OCI-LY7 (cell line): ENCODE measurements around the gene C1GALT1C1L. TPM values are rescaled to one million over a fixed set of nuclear protein-coding genes. Genes with fewer than 3 reads are reported as not detected.

Experiments
- BruUV-seq: library from RNA; stranded (reverse); fragments of 400-500 nt; replicated peaks from 2 replicates; lab custom pipeline; 2021; lab: Mats Ljungman, UMichigan
- CTCF ChIA-PET: fragments of 300-600 bp; sonication (Branson Sonifier 250); formaldehyde crosslinking; loops from one replicate; lab custom pipeline; 2022; ENCODE audit warnings: antibody characterized with exemption; ENCODE audit not compliant: unreplicated experiment; lab: Charles Lee
- POLR2A ChIA-PET: fragments of 300-600 bp; sonication (Branson Sonifier 250); formaldehyde crosslinking; loops from one replicate; lab custom pipeline; 2022; ENCODE audit warnings: antibody characterized with exemption; lab: Charles Lee
- DNase-seq: peaks from one replicate; pipeline ENCODE4 v3.0.0-alpha.2; 2015; ENCODE audit warnings: low spot score
- H2AFZ ChIP-seq: fragments of 200-600 bp; sonication (generic), shearing (Covaris generic); 2 replicates; pipeline ENCODE4 v1.6.1; 2014; ENCODE audit warnings: mild to moderate bottlenecking, antibody characterized with exemption, low read length, moderate library complexity
- H3K27ac ChIP-seq: fragments of 200-600 bp; sonication (generic); 2 replicates; pipeline ENCODE4 v1.5.1; 2014; ENCODE audit warnings: mixed run types, low read depth, mild to moderate bottlenecking, moderate library complexity, low read length, inconsistent platforms; ENCODE audit not compliant: poor library complexity, severe bottlenecking
- H3K36me3 ChIP-seq: fragments of 200-600 bp; sonication (generic); 2 replicates; pipeline ENCODE4 v1.6.1; 2014; ENCODE audit warnings: mild to moderate bottlenecking, antibody characterized with exemption, low read length, moderate library complexity, mixed read lengths; ENCODE audit not compliant: insufficient read depth
- H3K4me1 ChIP-seq: fragments of 200-600 bp; sonication (generic); 2 replicates; pipeline ENCODE4 v1.5.1; 2014; ENCODE audit warnings: mild to moderate bottlenecking, low read length; ENCODE audit not compliant: insufficient read depth, poor library complexity, severe bottlenecking
- H3K4me2 ChIP-seq: fragments of 200-600 bp; sonication (generic); 2 replicates; pipeline ENCODE4 v1.6.1; 2014; ENCODE audit warnings: mild to moderate bottlenecking, low read length
- H3K4me3 ChIP-seq: fragments of 200-600 bp; sonication (generic); 2 replicates; pipeline ENCODE4 v1.5.1; 2014; ENCODE audit warnings: mild to moderate bottlenecking, low read depth, low read length; ENCODE audit not compliant: poor library complexity, severe bottlenecking
- H3K79me2 ChIP-seq: fragments of 200-600 bp; sonication (generic); 2 replicates; pipeline ENCODE4 v1.6.1; 2016; ENCODE audit warnings: low read depth, mild to moderate bottlenecking, low read length, moderate library complexity, mixed read lengths; ENCODE audit not compliant: insufficient read depth
- H3K9me2 ChIP-seq: fragments of 200-600 bp; sonication (generic); 2 replicates; pipeline ENCODE4 v1.6.1; 2016; ENCODE audit warnings: mild to moderate bottlenecking, low read length, mixed read lengths; ENCODE audit not compliant: insufficient read depth
- H3K9me3 ChIP-seq: fragments of 200-600 bp; sonication (generic); 2 replicates; pipeline ENCODE4 v1.6.1; 2014; ENCODE audit warnings: mild to moderate bottlenecking, mixed run types, low read length, mixed read lengths
- H4K20me1 ChIP-seq: fragments of 200-600 bp; sonication (generic); 2 replicates; pipeline ENCODE4 v1.6.1; 2014; ENCODE audit warnings: mild to moderate bottlenecking, antibody characterized with exemption, low read length, moderate library complexity, mixed read lengths; ENCODE audit not compliant: insufficient read depth
- CTCF ChIP-seq: fragments of 200-600 bp; sonication (generic); conservative IDR thresholded peaks from 2 replicates; pipeline ENCODE4 v1.5.1; 2014; ENCODE audit warnings: mild to moderate bottlenecking, antibody characterized with exemption, low read length, moderate library complexity, mixed read lengths
- EZH2phosphoT487 ChIP-seq: fragments of 200-600 bp; sonication (generic); IDR thresholded peaks from 2 replicates; pipeline ENCODE4 v1.6.1; 2018; ENCODE audit warnings: low read depth, borderline replicate concordance, mild to moderate bottlenecking, mixed run types, antibody characterized with exemption, low read length, moderate library complexity, mixed read lengths
- intact Hi-C: fragments of 100-400 bp; cut with micrococcal nuclease; formaldehyde crosslinking; loops from one replicate; pipeline ENCODE4 v1.10.0; 2022; ENCODE audit not compliant: unreplicated experiment
- total RNA-seq, 2 experiments: library from RNA; depleted of rRNA in 1 of 2; stranded (reverse); fragments of >200 nt in 1 of 2; shearing (Covaris generic) in 1 of 2; gene quantifications; 2 replicates each; pipeline ENCODE4 v1.2.3, GENCODE V29; 2014 to 2022

The C1GALT1C1L gene
- total RNA-seq, 2 experiments from 2014 or later, result not detected

DNA sequence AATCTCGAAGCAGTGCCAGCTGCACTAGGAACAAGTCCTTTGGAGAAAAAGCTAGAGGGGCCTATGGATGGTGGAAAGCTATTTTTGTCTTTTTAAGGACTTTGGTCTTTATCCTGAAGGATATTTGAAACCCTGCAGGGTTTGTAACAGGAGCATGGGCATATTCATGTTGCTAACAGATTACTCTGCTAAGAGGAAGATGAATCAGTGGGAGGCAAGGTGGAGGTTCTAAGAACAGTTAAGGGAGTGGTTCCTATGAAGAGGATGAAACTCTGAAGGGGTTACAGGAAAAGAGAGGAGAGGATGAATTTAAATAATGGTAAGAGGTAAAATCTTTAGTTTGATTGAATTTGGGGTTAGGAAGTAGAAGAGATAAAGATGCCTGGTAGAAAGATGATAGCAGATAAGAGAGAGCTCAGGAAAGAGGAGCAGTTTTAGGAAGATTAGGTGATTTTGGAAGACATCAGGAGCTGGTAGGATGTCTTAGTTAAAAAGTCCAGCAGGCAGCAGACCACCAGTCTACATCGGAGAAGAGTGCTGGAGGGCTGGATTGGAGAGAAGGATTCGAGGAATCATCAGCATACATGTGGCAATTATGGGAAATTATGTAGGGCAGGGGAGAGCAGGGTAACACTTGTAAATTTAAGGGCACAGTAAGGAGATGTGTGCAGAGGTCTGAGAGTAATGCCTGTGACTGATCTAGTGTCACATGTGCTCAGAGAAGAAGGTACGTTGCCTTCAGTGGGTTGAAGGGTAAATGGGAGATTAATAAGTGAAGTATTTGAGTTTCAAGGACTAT lies 39.3 kb upstream of the C1GALT1C1L start:
- TF ChIP-seq EZH2phosphoT487, result no peak
- TF ChIP-seq CTCF, result no peak
- Histone ChIP-seq H3K9me3 (no peaks in the 10 kb centered on the region), H3K36me3 (no peaks in the 10 kb centered on the region), H3K4me2 (no peak overlapping the region), H3K79me2 (no peaks in the 10 kb centered on the region), H3K4me1 (peaks cover 8% of the 10 kb centered on the region), H3K9me2 (no peaks in the 10 kb centered on the region), H4K20me1 (no peaks in the 10 kb centered on the region), H3K27ac (no peak overlapping the region), H2AFZ (no peak overlapping the region), H3K4me3 (no peak overlapping the region)
- ChIA-PET CTCF (no interaction called here), POLR2A (interaction anchor here (0.5 kb wide), 1 partner anchor 311 kb away, joined by 3 read pairs; no protein-coding TSS in a partner anchor)
- intact Hi-C loops, result no loop called here
- no peak for DNase-seq
- no TSS peak for BruUV-seq

DNA sequence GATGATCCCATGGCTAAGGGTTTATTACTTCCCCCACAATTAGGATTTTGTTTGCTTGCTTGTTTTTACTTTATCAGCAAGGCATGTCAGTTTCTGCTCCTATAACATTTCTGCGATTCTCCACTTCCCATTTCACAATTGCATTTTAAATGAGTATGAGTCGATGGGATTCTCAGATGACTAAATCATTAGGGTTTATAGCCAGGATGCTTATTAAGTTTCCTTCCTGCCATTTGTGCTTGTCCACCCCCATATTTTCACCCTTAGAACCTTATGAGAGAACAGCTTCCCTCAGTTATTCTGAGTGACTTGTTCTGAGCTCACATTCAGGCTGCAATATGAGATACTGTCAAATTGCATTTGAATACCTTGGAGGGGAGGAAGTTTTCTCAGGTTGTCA lies 37.9 kb upstream of the C1GALT1C1L start:
- no peaks in the 10 kb centered on the region for H3K9me2 ChIP-seq
- intact Hi-C loops, result no loop called here
- no peaks in the 10 kb centered on the region for H3K9me3 ChIP-seq
- TF ChIP-seq EZH2phosphoT487 (no peak), CTCF (no peak)
- no peak overlapping the region for H3K4me3 ChIP-seq
- no TSS peak for BruUV-seq
- CTCF ChIA-PET, result no interaction called here
- H3K36me3 ChIP-seq, result no peaks in the 10 kb centered on the region
- no peak overlapping the region for H2AFZ ChIP-seq
- H3K4me2 ChIP-seq, result no peak overlapping the region
- H3K27ac ChIP-seq, result no peak overlapping the region
- H3K79me2 ChIP-seq, result no peaks in the 10 kb centered on the region
- DNase-seq, result no peak
- POLR2A ChIA-PET, result interaction anchor here (0.5 kb wide), 1 partner anchor 16 kb away, joined by 4 read pairs; no protein-coding TSS in a partner anchor
- no peaks in the 10 kb centered on the region for H4K20me1 ChIP-seq
- H3K4me1 ChIP-seq, result peaks cover 8% of the 10 kb centered on the region

DNA sequence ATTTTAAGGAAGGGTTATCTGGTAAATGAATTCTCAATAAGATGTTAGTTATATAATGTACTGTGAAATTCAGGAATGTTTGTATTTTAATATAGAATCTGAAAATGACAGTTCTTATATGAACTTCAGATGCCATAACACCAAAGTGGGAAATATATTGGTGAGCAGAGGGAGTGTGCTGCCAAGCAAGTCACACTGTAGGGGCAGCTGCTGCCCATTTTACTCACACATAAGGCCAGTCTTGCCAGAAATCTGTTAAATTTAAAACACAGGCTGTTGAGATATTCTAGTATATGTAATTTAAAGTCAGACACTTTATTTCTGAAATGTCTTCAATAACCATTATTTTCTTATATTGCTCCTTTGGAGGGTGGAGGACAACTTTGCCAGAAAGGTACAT lies 34.6 kb upstream of the C1GALT1C1L start:
- POLR2A ChIA-PET, result interaction anchor here (0.7 kb wide), 1 partner anchor 864 kb away, joined by 3 read pairs; no protein-coding TSS in a partner anchor
- no peaks in the 10 kb centered on the region for H4K20me1 ChIP-seq
- H3K4me3 ChIP-seq, result no peak overlapping the region
- TF ChIP-seq EZH2phosphoT487, result no peak
- no peak for TF ChIP-seq CTCF
- H2AFZ ChIP-seq, result no peak overlapping the region
- H3K36me3 ChIP-seq, result no peaks in the 10 kb centered on the region
- CTCF ChIA-PET, result no interaction called here
- DNase-seq, result no peak
- H3K4me2 ChIP-seq, result no peak overlapping the region
- intact Hi-C loops, result no loop called here
- no peaks in the 10 kb centered on the region for H3K9me3 ChIP-seq
- no peaks in the 10 kb centered on the region for H3K9me2 ChIP-seq
- H3K4me1 ChIP-seq, result no peaks in the 10 kb centered on the region
- no peaks in the 10 kb centered on the region for H3K79me2 ChIP-seq
- no TSS peak for BruUV-seq
- H3K27ac ChIP-seq, result no peak overlapping the region
